Prostate gland (tissue), 2 donors: Measurements from ENCODE around the gene SP110.

Source experiments
- CTCF ChIP-seq, 4 experiments: fragments of 200-600 bp in 2 of 4; fragments of 450-650 bp in 2 of 4; sonication (generic) in 2 of 4; IDR thresholded peaks; 1 replicate in 3 of 4; 2 replicates in 1 of 4; pipeline ENCODE4 v1.5.1; 2016 to 2019; ENCODE audit warnings: antibody characterized with exemption in 4 of 4, mild to moderate bottlenecking in 2 of 4, moderate library complexity in 2 of 4
- POLR2A ChIP-seq: fragments of 450-650 bp; IDR thresholded peaks from one replicate; pipeline ENCODE4 v1.6.1; 2016; ENCODE audit warnings: antibody characterized with exemption, mild to moderate bottlenecking
- POLR2AphosphoS5 ChIP-seq: sonication (generic); formaldehyde crosslinking; IDR thresholded peaks from one replicate; pipeline ENCODE4 v1.6.1; 2017; ENCODE audit warnings: antibody characterized with exemption

- TF ChIP-seq CTCF (IDR thresholded peaks at IDR 0.05) (no peak), POLR2AphosphoS5 (no peak), POLR2A (no peak)
Observed at GRCh38 chr2:230217424-230217823, 2.4 kb downstream of the SP110 start.
